H1 (cell line): Measurements from ENCODE around the gene MMP24. TPM values are rescaled to one million over a fixed set of nuclear protein-coding genes. Genes with fewer than 3 reads are reported as not detected.

Experiments used
- CTCF ChIA-PET: fragments of 300-600 bp; sonication (Branson Sonifier 250); formaldehyde crosslinking; loops from one replicate; lab custom pipeline; 2021; ENCODE audit not compliant: partially characterized antibody; lab: Charles Lee
- POLR2A ChIA-PET: fragments of 300-600 bp; sonication (Branson Sonifier 250); formaldehyde crosslinking; loops from one replicate; lab custom pipeline; 2021; ENCODE audit warnings: inconsistent platforms; ENCODE audit not compliant: partially characterized antibody; lab: Charles Lee
- DNase-seq, 2 experiments: peaks; one replicate each; pipeline versions ENCODE4 v3.0.0 to v3.0.0-alpha.2; 2010 to 2022; ENCODE audit warnings: low spot score in 2 of 2, low read depth in 1 of 2, mixed read lengths in 1 of 2
- FAIRE-seq: peaks from 2 replicates; lab custom pipeline; 2011; peaks lifted over from hg19 to GRCh38; lab: Jason Lieb, UNC
- H2AFZ ChIP-seq: 2 replicates; pipeline ENCODE4 v1.8.1; 2012; ENCODE audit warnings: low read length, inconsistent platforms
- H2AK5ac ChIP-seq: 2 replicates; pipeline ENCODE4 v1.6.1; 2013; ENCODE audit warnings: low read depth, low read length
- H2BK120ac ChIP-seq: replicated peaks from 2 replicates; pipeline ENCODE3; 2013; ENCODE audit warnings: low read depth, low read length, inconsistent platforms
- H2BK12ac ChIP-seq: 2 replicates; pipeline ENCODE4 v1.6.1; 2013; ENCODE audit warnings: low read depth, low read length
- H2BK15ac ChIP-seq: 2 replicates; pipeline ENCODE4 v1.6.1; 2013; ENCODE audit warnings: low read length
- H2BK20ac ChIP-seq: 2 replicates; pipeline ENCODE4 v1.6.1; 2013; ENCODE audit warnings: low read length
- H2BK5ac ChIP-seq: 2 replicates; pipeline ENCODE4 v1.6.1; 2013; ENCODE audit warnings: low read depth, low read length
- H3K14ac ChIP-seq: 2 replicates; pipeline ENCODE4 v1.6.1; 2013; ENCODE audit warnings: inconsistent platforms; ENCODE audit not compliant: insufficient read length
- H3K18ac ChIP-seq: 2 replicates; pipeline ENCODE4 v1.6.1; 2013; ENCODE audit warnings: low read length; ENCODE audit errors: extremely low read depth
- H3K23ac ChIP-seq: 2 replicates; pipeline ENCODE4 v1.6.1; 2013; ENCODE audit warnings: inconsistent platforms; ENCODE audit not compliant: insufficient read length
- H3K23me2 ChIP-seq: 2 replicates; pipeline ENCODE4 v1.6.1; 2013; ENCODE audit warnings: low read depth, low read length
- H3K27ac ChIP-seq: 2 replicates; pipeline ENCODE4 v1.6.1; 2011; ENCODE audit warnings: low read depth, low read length, inconsistent platforms
- H3K27me3 ChIP-seq, 4 experiments: replicated peaks in 1 of 4; 1 replicate in 1 of 4; 2 replicates in 3 of 4; pipeline versions ENCODE4 v1.6.1 to v1.8.1; 2011 to 2013; ENCODE audit warnings: low read length in 3 of 4, mild to moderate bottlenecking in 3 of 4, inconsistent platforms in 2 of 4, mixed read lengths in 2 of 4, moderate library complexity in 1 of 4; ENCODE audit not compliant: control insufficient read depth in 3 of 4, insufficient read depth in 3 of 4; ENCODE audit errors: extremely low read depth in 1 of 4
- H3K36me3 ChIP-seq, 4 experiments: 2 replicates each; pipeline versions ENCODE4 v1.6.1 to v1.8.1; 2011 to 2013; ENCODE audit warnings: mild to moderate bottlenecking in 4 of 4, low read length in 3 of 4, moderate library complexity in 2 of 4, control low read depth in 1 of 4, inconsistent platforms in 1 of 4; ENCODE audit not compliant: insufficient read depth in 4 of 4, control insufficient read depth in 2 of 4
- H3K4ac ChIP-seq: replicated peaks from 2 replicates; pipeline ENCODE3; 2013; ENCODE audit warnings: low read length, low read depth, mixed read lengths, inconsistent platforms; ENCODE audit not compliant: insufficient read length
- H3K4me1 ChIP-seq, 4 experiments: replicated peaks in 1 of 4; 1 replicate in 1 of 4; 2 replicates in 3 of 4; pipeline versions ENCODE4 v1.6.1 to v1.8.1; 2011 to 2013; ENCODE audit warnings: low read length in 3 of 4, inconsistent platforms in 2 of 4, mixed read lengths in 1 of 4; ENCODE audit not compliant: insufficient read depth in 4 of 4, control insufficient read depth in 3 of 4
- H3K4me2 ChIP-seq, 2 experiments: 2 replicates each; pipeline versions ENCODE4 v1.6.1 to v1.8.1; 2011 to 2013; ENCODE audit warnings: low read depth in 2 of 2, low read length in 2 of 2, control low read depth in 1 of 2, inconsistent platforms in 1 of 2, mild to moderate bottlenecking in 1 of 2; ENCODE audit not compliant: insufficient read depth in 1 of 2
- H3K4me3 ChIP-seq, 4 experiments: fragments of 200-600, 300-600 bp in 1 of 4; sonication (generic), shearing (Covaris generic), sonication (Bioruptor Twin) in 1 of 4; 2 replicates each; pipeline versions ENCODE4 v1.5.1 to v1.8.1; 2011 to 2016; ENCODE audit warnings: low read length in 4 of 4, low read depth in 3 of 4, control low read depth in 2 of 4, inconsistent platforms in 2 of 4, mild to moderate bottlenecking in 2 of 4, mixed read lengths in 1 of 4, moderate library complexity in 1 of 4; ENCODE audit not compliant: insufficient read depth in 2 of 4; ENCODE audit errors: extremely low read depth in 1 of 4
- H3K56ac ChIP-seq: replicated peaks from 2 replicates; pipeline ENCODE3; 2013; ENCODE audit warnings: low read depth, mild to moderate bottlenecking, mixed read lengths, low read length, inconsistent platforms; ENCODE audit not compliant: insufficient read length
- H3K79me1 ChIP-seq: 2 replicates; pipeline ENCODE4 v1.6.1; 2013; ENCODE audit warnings: low read depth, low read length, control low read depth
- H3K79me2 ChIP-seq, 2 experiments: 2 replicates each; pipeline versions ENCODE4 v1.6.1 to v1.8.1; 2012 to 2013; ENCODE audit warnings: low read length in 2 of 2, mild to moderate bottlenecking in 2 of 2, inconsistent platforms in 1 of 2; ENCODE audit not compliant: insufficient read depth in 2 of 2, control insufficient read depth in 1 of 2
- H3K9ac ChIP-seq, 4 experiments: replicated peaks in 1 of 4; 1 replicate in 1 of 4; 2 replicates in 3 of 4; pipeline versions ENCODE4 v1.6.1 to v1.8.1; 2011 to 2013; ENCODE audit warnings: low read depth in 3 of 4, low read length in 3 of 4, control low read depth in 2 of 4, mild to moderate bottlenecking in 2 of 4, moderate library complexity in 2 of 4, inconsistent platforms in 1 of 4; ENCODE audit errors: extremely low read depth in 1 of 4
- H3K9me3 ChIP-seq, 2 experiments: 2 replicates each; pipeline versions ENCODE4 v1.6.1 to v1.8.1; 2012 to 2013; ENCODE audit warnings: mild to moderate bottlenecking in 2 of 2, moderate library complexity in 2 of 2, control low read depth in 1 of 2, inconsistent platforms in 1 of 2, low read depth in 1 of 2, low read length in 1 of 2, mixed read lengths in 1 of 2; ENCODE audit not compliant: insufficient read depth in 2 of 2
- H4K20me1 ChIP-seq, 2 experiments: replicated peaks in 1 of 2; 2 replicates each; pipeline versions ENCODE3 to v1.8.1; 2011 to 2013; ENCODE audit warnings: inconsistent platforms in 2 of 2, low read length in 2 of 2, mild to moderate bottlenecking in 1 of 2; ENCODE audit not compliant: insufficient read depth in 2 of 2, control insufficient read depth in 1 of 2
- H4K5ac ChIP-seq: 2 replicates; pipeline ENCODE4 v1.6.1; 2013; ENCODE audit warnings: low read length, low read depth, mixed read lengths, inconsistent platforms; ENCODE audit not compliant: insufficient read length
- H4K8ac ChIP-seq: 2 replicates; pipeline ENCODE4 v1.8.0; 2013; ENCODE audit warnings: mild to moderate bottlenecking, moderate library complexity, low read length, inconsistent platforms; ENCODE audit not compliant: insufficient read depth; ENCODE audit errors: extremely low read depth
- H4K91ac ChIP-seq: replicated peaks from 2 replicates; pipeline ENCODE3; 2013; ENCODE audit warnings: low read length, mixed read lengths, inconsistent platforms; ENCODE audit not compliant: insufficient read length
- CREB1 ChIP-seq: IDR thresholded peaks from 2 replicates; pipeline ENCODE4 v1.6.1; 2012; ENCODE audit warnings: inconsistent platforms
- GTF2F1 ChIP-seq: IDR thresholded peaks from 2 replicates; pipeline ENCODE4 v1.6.1; 2012; ENCODE audit warnings: low read depth, low read length, improper control_type of control experiment, borderline replicate concordance
- JUN ChIP-seq: IDR thresholded peaks from 2 replicates; pipeline ENCODE4 v1.6.1; 2011; ENCODE audit warnings: low read depth, mild to moderate bottlenecking, improper control_type of control experiment, low read length
- KDM4A ChIP-seq: IDR thresholded peaks from one replicate; pipeline ENCODE4 v1.7.1; 2012; ENCODE audit warnings: low read depth, mild to moderate bottlenecking, moderate library complexity, low read length, inconsistent platforms; ENCODE audit not compliant: severe bottlenecking
- KDM5A ChIP-seq: fragments of 200-600 bp; IDR thresholded peaks from 2 replicates; pipeline ENCODE4 v1.7.1; 2012; ENCODE audit warnings: mild to moderate bottlenecking, low read length, inconsistent platforms, mixed read lengths
- MAX ChIP-seq: IDR thresholded peaks from 2 replicates; pipeline ENCODE4 v1.6.1; 2012; ENCODE audit warnings: inconsistent platforms
- RFX5 ChIP-seq: IDR thresholded peaks from 2 replicates; pipeline ENCODE4 v1.6.1; 2011; ENCODE audit warnings: low read depth, low read length, improper control_type of control experiment, borderline replicate concordance
- RNF2 ChIP-seq: fragments of 200-900, 300-1000 bp; sonication (generic); IDR thresholded peaks from 2 replicates; pipeline ENCODE4 v1.7.1; 2016; ENCODE audit warnings: borderline replicate concordance, low read depth, mild to moderate bottlenecking, antibody characterized with exemption, low read length; ENCODE audit not compliant: poor library complexity, severe bottlenecking; ENCODE audit errors: missing control alignments
- SP4 ChIP-seq: IDR thresholded peaks from 2 replicates; pipeline ENCODE4 v1.6.1; 2012; ENCODE audit warnings: low read length, inconsistent platforms
- SRF ChIP-seq: IDR thresholded peaks from 2 replicates; pipeline ENCODE4 v1.6.1; 2011; ENCODE audit warnings: mild to moderate bottlenecking, low read depth, low read length, moderate library complexity
- SUZ12 ChIP-seq: fragments of 200-600 bp; sonication (generic); IDR thresholded peaks from 2 replicates; pipeline ENCODE4 v1.6.1; 2012; ENCODE audit warnings: mild to moderate bottlenecking, inconsistent platforms, low read length, moderate library complexity, mixed read lengths
- TAF1 ChIP-seq: IDR thresholded peaks from 2 replicates; pipeline ENCODE4 v1.6.1; 2011; ENCODE audit warnings: mild to moderate bottlenecking, low read depth, low read length
- WGBS, 2 experiments: shearing (Covaris generic) in 1 of 2; methylation state at CpG; one replicate each; pipeline versions ENCODE4 v1.1.6 to v1.1.7; 2013 to 2015; ENCODE audit warnings: low lambda C conversion rate in 2 of 2, mixed read lengths in 2 of 2, inconsistent platforms in 1 of 2, low coverage in 1 of 2, missing lambda C conversion rate in 1 of 2; ENCODE audit not compliant: insufficient replicate concordance in 2 of 2, insufficient coverage in 1 of 2, insufficient read length in 1 of 2; ENCODE audit errors: extremely low coverage in 1 of 2, missing lambda C conversion rate in 1 of 2; 5-methylcytosine and 5-hydroxymethylcytosine counted together
- polyA plus RNA-seq, 7 experiments: library from polyadenylated mRNA; depleted of rRNA in 3 of 7; stranded (reverse) in 5 of 7; unstranded in 2 of 7; fragments of >200 nt in 5 of 7; fragments of 200-250 nt in 2 of 7; gene quantifications; 1 replicate in 5 of 7; 2 replicates in 1 of 7; 4 replicates in 1 of 7; pipeline versions ENCODE4 v1.2.1 to v1.2.3, GENCODE V29; 2011 to 2013; ENCODE audit warnings: missing spikeins in 2 of 7, mixed read lengths in 2 of 7
- total RNA-seq: library from RNA; stranded (reverse); fragmentation: NEBNext Ultra II Directional; extraction: Animal tissue kit (Norgen Biotek cat#: 25700); gene quantifications from 2 replicates; pipeline ENCODE4 v1.2.1, GENCODE V29; 2021

Gene MMP24
- total and polyA plus RNA-seq, 2 of the 8 experiments (the other 6 are each of a cell fraction or from before 2014, with no cell fraction given), result 18.8 to 21.4 TPM

- peaks cover 3 to 11% (median 3%) of the 10 kb centered on the region in 4 experiments; a peak in 6 of 7 replicates for H3K4me1 ChIP-seq
- no peak overlapping the region for H4K91ac ChIP-seq
- peaks cover 0 to 4% (median 0%) of the 10 kb centered on the region in 4 experiments; a peak in 1 of 8 replicates for H3K36me3 ChIP-seq
- H3K9me3 ChIP-seq, result no peaks in the 10 kb centered on the region
- H4K5ac ChIP-seq, result no peak overlapping the region
- DNase-seq (no peak), FAIRE-seq (no peak)
- no peak overlapping the region for H2BK5ac ChIP-seq
- H2AFZ ChIP-seq, result no peak overlapping the region
- H3K79me1 ChIP-seq, result no peaks in the 10 kb centered on the region; the same call in 1 of the 2 replicates
- no peak overlapping the region for H2BK15ac ChIP-seq
- H3K27ac ChIP-seq, result no peak overlapping the region
- H3K14ac ChIP-seq, result no peak overlapping the region
- peaks cover 1% of the 10 kb centered on the region in 2 experiments for H4K20me1 ChIP-seq
- peak overlapping the region in 1 of 4 experiments; percentile 15; a peak in 1 of 7 replicates for H3K9ac ChIP-seq
- no peak overlapping the region for H3K4me2 ChIP-seq
- ChIA-PET CTCF (interaction anchor here (0.6 to 7.3 kb wide), 4 partner anchors 11 to 1912 kb away, joined by 3 to 106 read pairs (median 8); no protein-coding TSS in a partner anchor), POLR2A (interaction anchor here (0.8 to 1.3 kb wide), 3 partner anchors 9 to 12 kb away, joined by 3 to 5 read pairs (median 3); no protein-coding TSS in a partner anchor)
- no peak overlapping the region for H3K4me3 ChIP-seq
- no peak overlapping the region for H3K23ac ChIP-seq
- no peak overlapping the region for H3K4ac ChIP-seq
- 86% methylated on average over 5 of the region's 5 CpGs; no CpG with 5 or more reads in 1 of the 2 experiments for WGBS, 2 experiments
- no peak overlapping the region for H2AK5ac ChIP-seq
- no peaks in the 10 kb centered on the region; a peak in 2 of 7 replicates for H3K27me3 ChIP-seq
- no peak overlapping the region for H4K8ac ChIP-seq
- no peak overlapping the region for H2BK120ac ChIP-seq
- H2BK20ac ChIP-seq, result no peak overlapping the region
- H3K79me2 ChIP-seq, result no peaks in the 10 kb centered on the region
- no peak overlapping the region for H3K18ac ChIP-seq
- H3K56ac ChIP-seq, result no peak overlapping the region
- H3K23me2 ChIP-seq, result no peaks in the 10 kb centered on the region
- H2BK12ac ChIP-seq, result no peak overlapping the region
- TF ChIP-seq MAX (no peak), CREB1 (no peak), SUZ12 (no peak), JUN (no peak), RNF2 (no peak), GTF2F1 (no peak), KDM4A (no peak), SRF (no peak), RFX5 (no peak), KDM5A (no peak), TAF1 (no peak), SP4 (no peak)
These were observed 91.1 kb downstream of the MMP24 start for GRCh38 chr20:35317416-35318210.
